GM12872 (cell line): ENCODE results near the gene GGA2.

Source experiments
- TF ChIP-seq, protein P1 (sequence below): IDR thresholded peaks from 3 replicates; pipeline ENCODE4 v1.5.1; 2011; ENCODE audit warnings: low read depth, mild to moderate bottlenecking, low read length, moderate library complexity; ENCODE audit not compliant: insufficient read depth

GGA2 gene

GRCh38 chr16:23486480-23486879, 23.8 kb downstream of the GGA2 start:
- TF ChIP-seq, protein P1, sequence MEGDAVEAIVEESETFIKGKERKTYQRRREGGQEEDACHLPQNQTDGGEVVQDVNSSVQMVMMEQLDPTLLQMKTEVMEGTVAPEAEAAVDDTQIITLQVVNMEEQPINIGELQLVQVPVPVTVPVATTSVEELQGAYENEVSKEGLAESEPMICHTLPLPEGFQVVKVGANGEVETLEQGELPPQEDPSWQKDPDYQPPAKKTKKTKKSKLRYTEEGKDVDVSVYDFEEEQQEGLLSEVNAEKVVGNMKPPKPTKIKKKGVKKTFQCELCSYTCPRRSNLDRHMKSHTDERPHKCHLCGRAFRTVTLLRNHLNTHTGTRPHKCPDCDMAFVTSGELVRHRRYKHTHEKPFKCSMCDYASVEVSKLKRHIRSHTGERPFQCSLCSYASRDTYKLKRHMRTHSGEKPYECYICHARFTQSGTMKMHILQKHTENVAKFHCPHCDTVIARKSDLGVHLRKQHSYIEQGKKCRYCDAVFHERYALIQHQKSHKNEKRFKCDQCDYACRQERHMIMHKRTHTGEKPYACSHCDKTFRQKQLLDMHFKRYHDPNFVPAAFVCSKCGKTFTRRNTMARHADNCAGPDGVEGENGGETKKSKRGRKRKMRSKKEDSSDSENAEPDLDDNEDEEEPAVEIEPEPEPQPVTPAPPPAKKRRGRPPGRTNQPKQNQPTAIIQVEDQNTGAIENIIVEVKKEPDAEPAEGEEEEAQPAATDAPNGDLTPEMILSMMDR = no peak

- TF ChIP-seq, protein P1 = no peak
These were observed 24.5 kb downstream of the GGA2 start for GRCh38 chr16:23485841-23486240.

DNA sequence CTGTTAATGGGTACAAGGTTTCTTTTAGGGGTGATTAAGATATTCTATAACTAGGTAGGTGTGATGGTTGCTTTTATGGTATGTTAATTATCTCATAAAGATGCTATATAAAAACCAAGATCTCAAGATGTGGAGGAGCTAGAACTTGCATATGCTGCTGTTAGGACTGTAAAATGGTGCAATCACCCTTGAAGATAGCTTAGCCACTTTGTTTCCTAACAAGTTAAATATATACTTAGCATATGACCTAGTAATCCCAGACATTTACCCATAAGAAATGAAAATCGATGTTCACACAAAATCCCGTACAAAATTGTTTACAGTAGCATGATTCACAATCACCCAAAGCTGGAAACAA, 25.1 kb downstream of the GGA2 start:
- TF ChIP-seq, protein P1 = no peak

DNA sequence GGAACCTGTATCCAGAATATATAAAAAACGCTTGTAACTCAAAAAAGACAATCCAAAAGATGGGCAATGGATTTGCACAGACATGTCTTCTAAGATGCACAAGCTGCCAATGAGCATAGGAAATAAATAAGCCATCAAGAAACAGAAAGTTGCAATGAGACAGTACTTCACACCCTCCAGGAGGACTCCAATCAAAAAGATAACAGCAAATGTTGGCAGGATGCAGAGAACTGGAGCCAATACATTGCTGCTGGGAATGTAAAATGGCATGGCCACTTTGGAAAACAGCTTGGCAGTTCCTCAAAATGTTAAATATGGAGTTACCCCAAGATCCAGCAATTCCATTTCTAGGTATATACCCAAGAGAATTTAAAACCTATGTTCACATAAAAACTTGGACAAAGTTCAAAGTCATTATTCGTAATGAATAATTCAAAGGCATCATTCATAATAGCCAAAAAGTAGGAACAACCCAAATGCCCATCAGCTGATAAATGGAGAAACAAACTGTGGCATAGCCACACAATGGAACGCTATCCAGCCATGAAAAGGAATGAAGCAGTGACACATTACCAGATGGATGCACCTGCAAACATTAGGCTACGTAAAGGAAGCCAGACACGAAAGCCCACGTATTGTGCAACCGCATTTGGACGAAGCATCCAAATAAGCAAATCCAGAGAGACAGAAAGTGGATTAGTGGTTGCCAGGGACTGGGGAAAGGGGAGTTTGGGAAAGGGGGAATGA, 25.6 kb downstream of the GGA2 start:
- TF ChIP-seq, protein P1 = no peak

DNA sequence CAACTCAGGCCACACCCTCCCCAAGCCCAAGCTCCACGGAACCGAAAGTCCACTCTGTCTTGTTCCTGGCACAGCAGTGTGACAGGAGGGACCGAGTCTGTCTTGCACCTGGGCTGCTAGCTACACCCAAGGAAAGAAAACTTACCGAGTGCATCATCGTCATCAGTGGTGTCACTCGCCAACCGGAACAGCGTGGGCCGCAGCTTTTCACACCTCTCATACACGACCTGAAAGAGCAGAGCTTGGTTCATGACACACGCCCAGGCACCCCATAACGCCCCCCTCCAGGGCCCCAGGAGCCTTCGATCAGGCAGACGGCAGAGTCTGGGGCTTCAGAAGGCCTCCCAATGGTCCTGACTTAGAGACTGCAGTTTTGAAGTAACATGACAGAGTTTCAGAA, 27.5 kb downstream of the GGA2 start:
- TF ChIP-seq, protein P1 = no peak

- TF ChIP-seq, protein P1 = no peak
These were observed 30.0 kb downstream of the GGA2 start for GRCh38 chr16:23480257-23480656.

DNA sequence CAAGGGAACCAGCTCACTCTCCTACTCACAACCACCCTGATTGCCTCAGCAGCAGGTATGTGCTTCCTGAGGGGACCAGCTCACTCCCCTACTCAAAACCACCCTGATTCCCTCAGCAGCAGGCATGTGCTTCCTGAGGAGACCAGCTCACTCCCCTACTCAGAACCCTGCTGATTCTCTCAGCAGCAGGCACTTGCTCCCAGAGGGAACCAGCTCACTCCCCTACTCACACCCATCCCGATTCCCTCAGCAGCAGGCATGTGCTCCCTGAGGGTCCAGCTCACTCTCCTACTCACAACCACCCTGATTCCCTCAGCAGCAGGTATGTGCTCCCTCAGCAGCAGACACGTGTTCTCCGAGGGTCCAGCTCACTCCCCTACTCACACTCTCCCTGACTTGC, 31.2 kb downstream of the GGA2 start:
- TF ChIP-seq, protein P1 = no peak
